IMR-90 (cell line): ENCODE data around the gene TRIM2. TPM values are rescaled to one million over a fixed set of nuclear protein-coding genes. Genes with fewer than 3 reads are reported as not detected.

Experiments
- ATAC-seq: fragments of 200-7000 bp; cut with Tn5 transposase; 2 replicates; pipeline ENCODE4 v1.9.1; 2020; ENCODE audit warnings: low read depth, mild to moderate bottlenecking, moderate library complexity
- BruUV-seq: library from RNA; stranded (reverse); fragments of 400-500 nt; replicated peaks from 2 replicates; lab custom pipeline; 2021; lab: Mats Ljungman, UMichigan
- CTCF ChIA-PET: fragments of 300-600 bp; formaldehyde crosslinking; extraction: SDS; loops from one replicate; lab custom pipeline; 2021; ENCODE audit warnings: antibody characterized with exemption; lab: Yijun Ruan, JAX
- POLR2A ChIA-PET: fragments of 300-600 bp; sonication (Branson Sonifier 250); formaldehyde crosslinking; loops from one replicate; lab custom pipeline; 2022; ENCODE audit warnings: antibody characterized with exemption; ENCODE audit not compliant: unreplicated experiment; lab: Charles Lee
- DNase-seq: peaks from one replicate; pipeline ENCODE4 v3.0.0; 2013
- H2AFZ ChIP-seq: replicated peaks from 2 replicates; pipeline ENCODE3; 2013; ENCODE audit warnings: low read length, mild to moderate bottlenecking; ENCODE audit not compliant: poor library complexity
- H2AK5ac ChIP-seq: 2 replicates; pipeline ENCODE4 v1.6.1; 2013; ENCODE audit warnings: low read depth, low read length, inconsistent platforms
- H2AK9ac ChIP-seq: replicated peaks from 2 replicates; pipeline ENCODE3; 2013; ENCODE audit warnings: mild to moderate bottlenecking, low read depth, low read length, moderate library complexity; ENCODE audit not compliant: poor library complexity
- H2BK120ac ChIP-seq: 2 replicates; pipeline ENCODE4 v1.6.1; 2013; ENCODE audit warnings: low read depth, low read length, inconsistent platforms
- H2BK15ac ChIP-seq: 3 replicates; pipeline ENCODE4 v1.6.1; 2013; ENCODE audit warnings: low read depth, low read length, inconsistent platforms
- H2BK20ac ChIP-seq: 2 replicates; pipeline ENCODE4 v1.6.1; 2013; ENCODE audit warnings: low read depth, mild to moderate bottlenecking, inconsistent platforms, low read length, moderate library complexity
- H2BK5ac ChIP-seq: 2 replicates; pipeline ENCODE4 v1.6.1; 2013; ENCODE audit warnings: mild to moderate bottlenecking, low read depth, low read length, inconsistent platforms; ENCODE audit not compliant: poor library complexity, severe bottlenecking
- H3K14ac ChIP-seq: replicated peaks from 2 replicates; pipeline ENCODE4 v1.6.1; 2013; ENCODE audit warnings: low read depth, low read length, inconsistent platforms
- H3K18ac ChIP-seq: 2 replicates; pipeline ENCODE4 v1.6.1; 2013; ENCODE audit warnings: low read depth, low read length, control low read depth
- H3K23ac ChIP-seq: 2 replicates; pipeline ENCODE4 v1.6.1; 2013; ENCODE audit warnings: low read depth, low read length, inconsistent platforms
- H3K27ac ChIP-seq: 2 replicates; pipeline ENCODE4 v1.5.1; 2013; ENCODE audit warnings: mild to moderate bottlenecking, control low read depth, low read length; ENCODE audit not compliant: insufficient read depth
- H3K27me3 ChIP-seq: 2 replicates; pipeline ENCODE4 v1.6.1; 2013; ENCODE audit warnings: low read length; ENCODE audit not compliant: control insufficient read depth, insufficient read depth
- H3K36me3 ChIP-seq: 2 replicates; pipeline ENCODE4 v1.6.1; 2013; ENCODE audit warnings: low read length, mixed read lengths; ENCODE audit not compliant: control insufficient read depth, insufficient read depth
- H3K4ac ChIP-seq: 2 replicates; pipeline ENCODE4 v1.6.1; 2013; ENCODE audit warnings: low read depth, low read length, inconsistent platforms
- H3K4me1 ChIP-seq: 2 replicates; pipeline ENCODE4 v1.6.1; 2013; ENCODE audit warnings: low read length, mixed read lengths; ENCODE audit not compliant: control insufficient read depth, insufficient read depth
- H3K4me2 ChIP-seq: 2 replicates; pipeline ENCODE4 v1.6.1; 2013; ENCODE audit warnings: low read depth, mild to moderate bottlenecking, control low read depth, low read length, moderate library complexity
- H3K4me3 ChIP-seq: 2 replicates; pipeline ENCODE4 v1.5.1; 2013; ENCODE audit warnings: low read depth, mild to moderate bottlenecking, control low read depth, low read length, moderate library complexity; ENCODE audit not compliant: insufficient read depth
- H3K56ac ChIP-seq: 2 replicates; pipeline ENCODE4 v1.6.1; 2013; ENCODE audit warnings: low read length, inconsistent platforms; ENCODE audit not compliant: insufficient read depth; ENCODE audit errors: extremely low read depth
- H3K79me1 ChIP-seq, 2 experiments: 2 replicates each; pipeline ENCODE4 v1.6.1; 2013; ENCODE audit warnings: low read length in 2 of 2, inconsistent platforms in 1 of 2, low read depth in 1 of 2
- H3K9ac ChIP-seq: 2 replicates; pipeline ENCODE4 v1.6.1; 2013; ENCODE audit warnings: low read depth, low read length, control low read depth
- H3K9me1 ChIP-seq: 2 replicates; pipeline ENCODE4 v1.6.1; 2013; ENCODE audit warnings: low read length, inconsistent platforms; ENCODE audit not compliant: insufficient read depth
- H3K9me3 ChIP-seq: 2 replicates; pipeline ENCODE4 v1.6.1; 2013; ENCODE audit warnings: low read length; ENCODE audit not compliant: control insufficient read depth, insufficient read depth
- H4K20me1 ChIP-seq: 2 replicates; pipeline ENCODE4 v1.6.1; 2013; ENCODE audit warnings: low read length, inconsistent platforms; ENCODE audit not compliant: insufficient read depth
- H4K5ac ChIP-seq: 2 replicates; pipeline ENCODE4 v1.6.1; 2013; ENCODE audit warnings: mild to moderate bottlenecking, low read depth, low read length, control low read depth
- H4K8ac ChIP-seq, 2 experiments: 2 replicates each; pipeline ENCODE4 v1.6.1; 2013; ENCODE audit warnings: low read depth in 2 of 2, low read length in 2 of 2, control low read depth in 1 of 2, inconsistent platforms in 1 of 2
- H4K91ac ChIP-seq: 2 replicates; pipeline ENCODE4 v1.6.1; 2013; ENCODE audit warnings: low read depth, low read length, inconsistent platforms; ENCODE audit not compliant: insufficient read depth
- CEBPB ChIP-seq: IDR thresholded peaks from 2 replicates; pipeline ENCODE4 v1.6.1; 2012; ENCODE audit warnings: low read depth, low read length, improper control_type of control experiment
- MXI1 ChIP-seq: IDR thresholded peaks from 2 replicates; pipeline ENCODE4 v1.6.1; 2012; ENCODE audit warnings: low read depth, mild to moderate bottlenecking, low read length, moderate library complexity, borderline replicate concordance
- RCOR1 ChIP-seq: IDR thresholded peaks from 2 replicates; pipeline ENCODE4 v1.6.1; 2012; ENCODE audit warnings: mild to moderate bottlenecking, low read length, improper control_type of control experiment; ENCODE audit not compliant: insufficient replicate concordance
- WGBS, 2 experiments: methylation state at CpG; one replicate each; pipeline versions ENCODE4 v1.1.5 to v1.1.7; 2013; ENCODE audit warnings: missing lambda C conversion rate in 2 of 2; ENCODE audit not compliant: insufficient read length in 1 of 2; ENCODE audit errors: extremely low coverage in 2 of 2; 5-methylcytosine and 5-hydroxymethylcytosine counted together
- dilution Hi-C: fragments of 300-500 bp; cut with HindIII; formaldehyde crosslinking; loops from one replicate; pipeline ENCODE4 v1.14.3; 2018; ENCODE audit warnings: low sequenced_read_pairs; ENCODE audit not compliant: unreplicated experiment
- in situ Hi-C: fragments of 300-500 bp; cut with MboI; formaldehyde crosslinking; loops from 3 replicates; pipeline ENCODE4 v1.14.3; 2019; ENCODE audit warnings: low sequenced_read_pairs, inconsistent platforms, mixed read lengths
- intact Hi-C: fragments of 100-400 bp; cut with micrococcal nuclease; formaldehyde crosslinking; loops from 2 replicates; pipeline ENCODE4 v1.10.0; 2022
- polyA plus RNA-seq, 3 experiments: library from polyadenylated mRNA; depleted of rRNA; stranded (reverse); fragments of >200 nt; gene quantifications; 2 replicates each; pipeline ENCODE4 v1.2.3, GENCODE V29; 2012; ENCODE audit warnings: low replicate concordance in 1 of 3
- total RNA-seq: library from RNA; depleted of rRNA; stranded (reverse); fragments of >200 nt; gene quantifications from 2 replicates; pipeline ENCODE4 v1.2.3, GENCODE V29; 2012
- TF ChIP-seq, protein P1 (sequence below): fragments of 150-350 bp; IDR thresholded peaks from 2 replicates; pipeline ENCODE4 v1.6.1; 2017; ENCODE audit warnings: mild to moderate bottlenecking, antibody characterized with exemption, low read length, low read depth

The TRIM2 gene
- total and polyA plus RNA-seq, 2 of the 4 experiments (the other 2 are of a cell fraction) = 16.0 to 64.2 TPM

- no peak overlapping the region for H3K56ac ChIP-seq
- peaks cover 1% of the 10 kb centered on the region for H3K9me3 ChIP-seq
- H2BK15ac ChIP-seq = no peak overlapping the region
- dilution Hi-C loops = no loop called here
- whole genome bisulfite sequencing, 2 experiments = 80% methylated on average over 2 of the region's 4 CpGs; no CpG with 5 or more reads in 1 of the 2 experiments
- no TSS peak for BruUV-seq
- DNase-seq = no peak
- ChIA-PET CTCF (no interaction called here), POLR2A (no interaction called here)
- no peak overlapping the region; the same call in 1 of the 2 replicates for H4K5ac ChIP-seq
- H3K4me1 ChIP-seq = peaks cover 20% of the 10 kb centered on the region
- no peaks in the 10 kb centered on the region for H4K20me1 ChIP-seq
- no peak overlapping the region for H4K8ac ChIP-seq
- no peak overlapping the region for H2AK5ac ChIP-seq
- no peak overlapping the region for H3K9ac ChIP-seq
- H2AFZ ChIP-seq = no peak overlapping the region
- intact Hi-C loops = no loop called here
- peaks cover 13% of the 10 kb centered on the region; the same call in 1 of the 2 replicates for H3K36me3 ChIP-seq
- H3K4me3 ChIP-seq = no peak overlapping the region
- H3K4ac ChIP-seq = no peak overlapping the region
- no peak overlapping the region for H2BK5ac ChIP-seq
- H3K9me1 ChIP-seq = peaks cover 12% of the 10 kb centered on the region; the same call in 1 of the 2 replicates
- no peak overlapping the region for H2BK20ac ChIP-seq
- no peak overlapping the region for H3K27ac ChIP-seq
- H2BK120ac ChIP-seq = no peak overlapping the region
- no peak overlapping the region for H2AK9ac ChIP-seq
- no peak overlapping the region for H3K23ac ChIP-seq
- no peak for TF ChIP-seq MXI1
- TF ChIP-seq, protein P1, sequence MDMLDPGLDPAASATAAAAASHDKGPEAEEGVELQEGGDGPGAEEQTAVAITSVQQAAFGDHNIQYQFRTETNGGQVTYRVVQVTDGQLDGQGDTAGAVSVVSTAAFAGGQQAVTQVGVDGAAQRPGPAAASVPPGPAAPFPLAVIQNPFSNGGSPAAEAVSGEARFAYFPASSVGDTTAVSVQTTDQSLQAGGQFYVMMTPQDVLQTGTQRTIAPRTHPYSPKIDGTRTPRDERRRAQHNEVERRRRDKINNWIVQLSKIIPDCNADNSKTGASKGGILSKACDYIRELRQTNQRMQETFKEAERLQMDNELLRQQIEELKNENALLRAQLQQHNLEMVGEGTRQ = no peak
- TF ChIP-seq RCOR1 = no peak
- TF ChIP-seq CEBPB = no peak
- H3K79me1 ChIP-seq = peaks cover 3 to 16% of the 10 kb centered on the region in 2 experiments; a peak in 2 of 4 replicates
- H3K18ac ChIP-seq = peak overlapping the region; percentile 37; the same call in 1 of the 2 replicates
- H3K4me2 ChIP-seq = no peak overlapping the region
- H3K14ac ChIP-seq = no peak overlapping the region
- in situ Hi-C loops = no loop called here
- H3K27me3 ChIP-seq = no peaks in the 10 kb centered on the region
- H4K91ac ChIP-seq = no peak overlapping the region
- no peak for ATAC-seq
These were observed 88.9 kb downstream of the TRIM2 start for GRCh38 chr4:153292897-153293741.
